Kidney (tissue), 14 donors: ENCODE measurements around the gene PIKFYVE. TPM values are rescaled to one million over a fixed set of nuclear protein-coding genes. Genes with fewer than 3 reads are reported as not detected.
"Not testable (repeated sequence)": the region's sequence is repeated elsewhere in the genome, so short reads cannot be mapped to it uniquely, and the experiment has no call there.

Source experiments
- DNase-seq, 5 donors: peaks; one replicate each; pipeline ENCODE4 v3.0.0-alpha.2; 2013 to 2020
- FAIRE-seq: peaks from 2 replicates; lab custom pipeline; 2012; peaks lifted over from hg19 to GRCh38; lab: Jason Lieb, UNC
- H3K27ac ChIP-seq, 2 donors: one replicate each; pipeline ENCODE4 v1.7.0; 2013; ENCODE audit warnings: low read depth in 2 of 2, low read length in 2 of 2, inconsistent platforms in 1 of 2
- H3K27me3 ChIP-seq: one replicate; pipeline ENCODE4 v1.7.1; 2013; ENCODE audit warnings: low read length, inconsistent platforms; ENCODE audit not compliant: control insufficient read depth, insufficient read depth
- H3K36me3 ChIP-seq, 3 donors: one replicate each; pipeline versions ENCODE4 v1.7.0 to v1.7.1; 2013; ENCODE audit warnings: low read length in 3 of 3, control low read depth in 1 of 3, inconsistent platforms in 1 of 3; ENCODE audit not compliant: insufficient read depth in 3 of 3, control insufficient read depth in 2 of 3
- H3K4me1 ChIP-seq, 3 donors: one replicate each; pipeline versions ENCODE4 v1.7.0 to v1.7.1; 2013; ENCODE audit warnings: low read length in 3 of 3, inconsistent platforms in 1 of 3, low read depth in 1 of 3; ENCODE audit not compliant: control insufficient read depth in 2 of 3, insufficient read depth in 2 of 3
- H3K4me3 ChIP-seq, 3 donors: one replicate each; pipeline versions ENCODE4 v1.7.0 to v1.8.1; 2013; ENCODE audit warnings: low read length in 3 of 3, control low read depth in 1 of 3, inconsistent platforms in 1 of 3
- H3K9ac ChIP-seq, 3 donors: one replicate each; pipeline versions ENCODE4 v1.7.0 to v1.7.1; 2013; ENCODE audit warnings: low read length in 3 of 3, control low read depth in 1 of 3, inconsistent platforms in 1 of 3
- H3K9me3 ChIP-seq, 3 donors: one replicate each; pipeline versions ENCODE4 v1.7.0 to v1.7.1; 2013; ENCODE audit warnings: low read length in 3 of 3, control low read depth in 1 of 3, inconsistent platforms in 1 of 3; ENCODE audit not compliant: control insufficient read depth in 2 of 3, insufficient read depth in 1 of 3
- CTCF ChIP-seq: IDR thresholded peaks from 3 replicates; pipeline ENCODE4 v1.5.1; 2012; ENCODE audit warnings: mild to moderate bottlenecking, moderate library complexity, borderline replicate concordance; ENCODE audit not compliant: insufficient read depth; ENCODE audit errors: extremely low read depth
- intact Hi-C: fragments of 100-400 bp; cut with DNase I; formaldehyde crosslinking; loops from one replicate; pipeline ENCODE4 v1.11.1; 2022
- polyA plus RNA-seq: library from polyadenylated mRNA; stranded (reverse); fragments of 350-450 nt; fragmentation: Illumina TruSeq; extraction: RNeasy Lipid Tissue Mini Kit (QIAGEN cat#74804); gene quantifications from one replicate; pipeline ENCODE4 v1.2.3, GENCODE V29; 2014; ENCODE audit warnings: low read depth, low replicate concordance; ENCODE audit not compliant: insufficient read depth
- total RNA-seq: library from RNA; stranded (reverse); fragmentation: NEBNext Ultra II Directional; extraction: Animal tissue kit (Norgen Biotek cat#: 25700); gene quantifications from one replicate; pipeline ENCODE4 v1.2.1, GENCODE V29; 2021
- donor health status: control.
- donor health status: control.
- donor health status: control.
- donor health status: control.
- donor health status: control.
- donor health status: DM: yes; HTN: yes; CAD: no.
- donor health status: Normal renal cell carcinoma (clear cell type).

PIKFYVE gene
- total and polyA plus RNA-seq, 2 donors from 2014 or later = 3.4 to 31.5 TPM

- FAIRE-seq = no peak
- Histone ChIP-seq H3K27me3 (no peaks in the 10 kb centered on the region), H3K9me3 (no peaks in the 10 kb centered on the region), H3K4me3 (no peak overlapping the region), H3K4me1 (no peaks in the 10 kb centered on the region), H3K9ac (no peak overlapping the region), H3K36me3 (peaks cover 8 to 48% (median 13%) of the 10 kb centered on the region in 3 donors), H3K27ac (no peak overlapping the region)
- DNase-seq = no peak
- intact Hi-C loops = no loop called here
- no peak for TF ChIP-seq CTCF
These were observed 86.9 kb downstream of the PIKFYVE start for GRCh38 chr2:208352644-208353567.

GRCh38 chr2:208354964-208355381 is 88.9 kb downstream of the PIKFYVE start:
- H3K36me3 ChIP-seq = peaks cover 8 to 45% (median 13%) of the 10 kb centered on the region in 3 donors
- H3K9me3 ChIP-seq = no peaks in the 10 kb centered on the region
- no peaks in the 10 kb centered on the region for H3K27me3 ChIP-seq
- no peak for FAIRE-seq
- H3K27ac ChIP-seq = no peak overlapping the region
- no peak for TF ChIP-seq CTCF
- H3K9ac ChIP-seq = no peak overlapping the region
- no peaks in the 10 kb centered on the region for H3K4me1 ChIP-seq
- no peak for DNase-seq
- H3K4me3 ChIP-seq = no peak overlapping the region
- intact Hi-C loops = no loop called here

GRCh38 chr2:208356420-208356819 is 90.4 kb downstream of the PIKFYVE start:
- H3K9ac ChIP-seq, DNase-seq, intact Hi-C loops, H3K4me3 ChIP-seq, H3K9me3 ChIP-seq, H3K27ac ChIP-seq, H3K27me3 ChIP-seq, FAIRE-seq, H3K4me1 ChIP-seq: not testable (repeated sequence)
- H3K36me3 ChIP-seq = peaks cover 5 to 36% (median 8%) of the 10 kb centered on the region in 3 donors

GRCh38 chr2:208356846-208357574 is 91.0 kb downstream of the PIKFYVE start:
- TF ChIP-seq CTCF = no peak
- intact Hi-C loops = no loop called here
- FAIRE-seq (no peak), DNase-seq (no peak)
- Histone ChIP-seq H3K4me3 (no peak overlapping the region), H3K4me1 (no peaks in the 10 kb centered on the region), H3K9ac (no peak overlapping the region), H3K27ac (no peak overlapping the region), H3K9me3 (no peaks in the 10 kb centered on the region), H3K27me3 (no peaks in the 10 kb centered on the region), H3K36me3 (peaks cover 2 to 30% (median 8%) of the 10 kb centered on the region in 3 donors)
